GM21786 (cell line): Measurements from ENCODE around the gene KCNK4.

Experiments used
- ATAC-seq: cut with Tn5 transposase; IDR thresholded peaks from one replicate; pipeline ENCODE4 v1.9.1; 2021; ENCODE audit not compliant: unreplicated experiment

The KCNK4 gene

DNA sequence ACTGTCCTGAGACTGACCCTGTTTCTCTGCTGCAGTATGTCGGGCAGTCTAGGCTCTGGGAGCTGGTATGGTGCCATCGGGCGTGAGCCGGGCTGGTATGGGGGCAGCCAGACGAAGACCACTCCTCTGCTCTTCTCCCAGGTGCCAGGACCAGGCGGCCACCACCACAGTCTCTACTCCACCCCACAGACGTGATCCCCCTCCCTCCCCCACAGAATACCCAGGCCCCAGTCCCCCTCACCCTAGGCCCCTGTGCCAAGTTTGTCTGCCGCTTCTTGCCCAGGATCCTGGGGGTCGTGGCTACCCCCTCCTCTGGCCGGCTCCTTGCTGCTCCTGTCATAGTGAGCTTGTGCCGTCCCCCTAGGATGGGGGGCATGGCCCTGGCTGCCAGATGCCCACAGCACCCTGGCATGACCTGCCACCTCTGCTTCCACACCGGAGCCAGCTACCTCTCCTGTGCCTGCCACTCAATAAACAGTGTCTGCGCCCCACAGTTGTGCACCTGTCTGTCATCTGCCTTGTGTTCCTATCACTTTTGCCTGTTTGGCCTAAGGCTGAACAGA is 2.0 kb upstream of the KCNK4 start:
- no peak for ATAC-seq

DNA sequence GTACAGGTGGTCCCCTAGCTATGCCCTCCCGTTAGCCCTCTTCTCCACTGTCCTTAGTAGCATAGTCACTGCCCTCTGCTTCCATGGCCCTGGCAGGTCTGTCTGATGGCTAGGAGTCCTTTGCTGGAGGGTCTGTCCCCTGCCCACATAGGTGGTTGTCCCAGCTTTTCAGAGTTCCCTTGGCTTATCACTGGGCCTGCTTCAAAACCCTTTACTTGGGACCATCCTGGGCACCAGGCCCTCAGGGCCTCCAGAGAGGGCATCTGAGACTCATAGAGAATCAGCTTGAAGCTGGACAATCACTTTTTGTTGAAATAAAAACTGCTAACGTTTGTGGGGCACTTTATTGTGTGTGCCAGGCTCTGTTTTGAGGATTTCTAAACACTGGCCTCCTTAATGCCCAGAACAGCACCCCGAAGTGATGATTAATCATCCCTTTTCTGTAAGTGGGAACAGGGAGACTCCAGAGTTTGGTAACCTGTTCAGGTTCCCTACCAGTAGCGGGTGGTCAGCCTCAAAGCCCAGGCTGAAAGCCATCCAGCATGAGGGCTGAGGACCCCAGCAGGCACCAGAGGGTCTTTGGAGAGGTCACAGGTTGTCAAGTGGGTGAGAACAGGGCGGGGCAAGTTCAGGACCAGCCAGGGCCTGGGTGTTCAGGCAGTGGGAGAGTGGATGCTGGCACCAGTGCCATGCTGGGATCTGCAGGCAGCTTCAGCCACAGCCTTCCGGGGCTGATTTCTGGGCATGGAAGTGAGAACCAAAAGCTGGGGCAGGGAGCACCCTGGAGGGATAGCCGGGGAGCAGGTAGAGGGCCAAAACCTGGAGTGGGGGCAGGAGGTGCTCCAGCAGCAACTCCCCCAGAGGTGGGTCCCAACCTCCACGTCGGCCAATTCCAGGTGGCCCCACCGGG is 495 bp upstream of the KCNK4 start:
- no peak for ATAC-seq

DNA sequence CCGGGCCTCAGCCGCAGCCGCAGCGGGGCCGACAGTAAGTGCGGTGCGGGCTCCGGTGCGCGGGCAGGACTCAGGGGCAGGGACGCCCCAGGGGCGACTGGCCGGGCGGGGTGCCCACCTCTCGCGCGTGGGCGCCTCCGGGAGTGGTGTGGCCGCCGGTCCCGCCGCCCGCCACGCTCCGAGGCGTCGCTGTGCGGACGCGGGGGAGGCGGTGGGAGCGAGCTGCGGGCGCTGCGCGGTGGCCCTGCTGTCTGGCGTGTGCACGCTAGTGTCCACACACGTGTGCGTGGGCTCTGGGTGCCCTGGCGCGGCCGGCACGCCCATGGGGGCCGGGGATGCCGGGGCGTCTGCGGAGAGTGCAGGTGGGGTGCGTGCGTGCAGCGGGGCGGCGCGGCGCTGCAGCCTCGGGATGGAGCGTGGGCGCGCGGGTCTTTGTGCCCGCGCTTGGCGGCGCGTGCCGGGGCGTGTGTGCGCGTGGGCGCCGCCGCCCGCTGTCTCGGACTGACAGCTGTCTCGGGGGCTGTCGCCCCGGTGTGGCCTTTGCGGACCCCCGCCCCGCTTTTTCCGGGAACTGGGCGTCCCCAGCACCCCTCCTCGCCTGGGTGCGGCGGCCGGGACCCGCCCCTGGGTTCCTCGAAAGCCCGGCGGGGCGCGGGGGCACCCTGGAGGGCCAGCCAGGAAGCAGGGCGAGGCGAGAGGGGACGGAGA is 804 bp downstream of the KCNK4 start:
- no peak for ATAC-seq

GRCh38 chr11:64292460-64293254 is 1.6 kb downstream of the KCNK4 start:
- ATAC-seq, result no peak

- no peak for ATAC-seq
Observed at GRCh38 chr11:64294774-64295173, 3.7 kb downstream of the KCNK4 start.

GRCh38 chr11:64295760-64296159 is 4.7 kb downstream of the KCNK4 start:
- no peak for ATAC-seq

DNA sequence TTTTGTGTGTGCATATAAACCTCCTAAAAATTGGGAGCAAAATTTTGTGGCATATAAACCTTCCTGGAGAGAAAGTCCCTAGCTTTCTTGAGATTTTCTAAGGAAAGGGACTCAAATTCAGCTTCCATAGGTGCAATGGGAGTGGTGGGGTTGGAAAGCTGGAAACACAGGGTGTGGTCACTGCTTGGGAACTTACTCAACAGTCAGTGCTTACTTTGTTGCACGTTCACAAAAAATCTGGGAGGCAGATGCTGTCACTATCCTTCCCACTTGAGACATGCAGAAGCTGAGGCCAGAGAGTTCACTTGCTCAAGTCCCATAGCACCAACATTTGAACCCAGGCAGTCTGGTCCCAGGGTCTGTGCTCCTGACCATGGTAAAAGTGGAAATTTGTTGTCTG is 5.1 kb downstream of the KCNK4 start:
- no peak for ATAC-seq

DNA sequence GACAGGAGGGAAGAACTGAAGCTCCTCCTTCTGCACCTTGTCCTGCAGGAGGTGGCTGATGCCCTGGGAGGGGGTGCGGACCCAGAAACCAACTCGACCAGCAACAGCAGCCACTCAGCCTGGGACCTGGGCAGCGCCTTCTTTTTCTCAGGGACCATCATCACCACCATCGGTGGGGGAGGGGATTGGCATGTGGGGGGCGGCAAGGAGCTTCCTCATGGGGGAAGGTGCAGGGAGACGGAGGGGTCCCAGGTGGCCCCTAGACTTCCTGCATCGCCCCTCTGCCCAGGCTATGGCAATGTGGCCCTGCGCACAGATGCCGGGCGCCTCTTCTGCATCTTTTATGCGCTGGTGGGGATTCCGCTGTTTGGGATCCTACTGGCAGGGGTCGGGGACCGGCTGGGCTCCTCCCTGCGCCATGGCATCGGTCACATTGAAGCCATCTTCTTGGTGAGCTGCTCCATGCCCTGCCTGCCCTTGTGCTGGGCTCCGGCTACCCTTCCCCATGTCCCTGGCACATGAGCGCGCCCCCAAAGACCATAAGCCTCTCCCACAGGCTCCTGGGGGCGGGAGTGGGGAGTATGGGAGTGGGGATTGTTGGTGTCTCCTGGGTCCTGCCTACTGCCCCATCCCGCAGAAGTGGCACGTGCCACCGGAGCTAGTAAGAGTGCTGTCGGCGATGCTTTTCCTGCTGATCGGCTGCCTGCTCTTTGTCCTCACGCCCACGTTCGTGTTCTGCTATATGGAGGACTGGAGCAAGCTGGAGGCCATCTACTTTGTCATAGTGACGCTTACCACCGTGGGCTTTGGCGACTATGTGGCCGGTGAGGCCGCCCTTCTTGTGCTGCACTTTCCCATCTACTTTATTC is 6.0 kb downstream of the KCNK4 start:
- ATAC-seq, result no peak

DNA sequence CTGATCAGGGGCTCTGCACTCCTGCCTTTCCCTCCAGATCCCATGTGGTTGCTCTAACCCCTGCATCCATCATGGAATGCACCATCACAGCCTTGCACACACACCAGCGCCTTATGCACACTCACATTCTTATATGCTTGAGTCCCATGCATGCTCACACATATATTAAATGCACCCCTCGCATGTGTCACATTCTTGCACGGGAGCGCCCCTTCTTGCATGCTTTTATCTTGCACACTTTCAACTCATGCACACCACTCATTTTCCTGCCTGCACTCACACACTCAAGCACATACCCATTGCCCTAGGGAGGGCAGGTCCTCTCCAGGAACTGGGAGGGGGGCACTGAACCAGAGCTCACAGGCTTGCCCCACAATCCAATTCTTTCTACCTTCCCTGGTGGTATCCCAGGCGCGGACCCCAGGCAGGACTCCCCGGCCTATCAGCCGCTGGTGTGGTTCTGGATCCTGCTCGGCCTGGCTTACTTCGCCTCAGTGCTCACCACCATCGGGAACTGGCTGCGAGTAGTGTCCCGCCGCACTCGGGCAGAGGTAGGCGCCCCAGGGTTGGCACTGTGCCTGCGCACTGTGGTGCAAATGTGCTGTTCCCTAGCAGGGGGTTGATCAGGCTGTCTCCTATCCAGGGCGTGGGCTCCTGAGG is 6.7 kb downstream of the KCNK4 start:
- no peak for ATAC-seq

DNA sequence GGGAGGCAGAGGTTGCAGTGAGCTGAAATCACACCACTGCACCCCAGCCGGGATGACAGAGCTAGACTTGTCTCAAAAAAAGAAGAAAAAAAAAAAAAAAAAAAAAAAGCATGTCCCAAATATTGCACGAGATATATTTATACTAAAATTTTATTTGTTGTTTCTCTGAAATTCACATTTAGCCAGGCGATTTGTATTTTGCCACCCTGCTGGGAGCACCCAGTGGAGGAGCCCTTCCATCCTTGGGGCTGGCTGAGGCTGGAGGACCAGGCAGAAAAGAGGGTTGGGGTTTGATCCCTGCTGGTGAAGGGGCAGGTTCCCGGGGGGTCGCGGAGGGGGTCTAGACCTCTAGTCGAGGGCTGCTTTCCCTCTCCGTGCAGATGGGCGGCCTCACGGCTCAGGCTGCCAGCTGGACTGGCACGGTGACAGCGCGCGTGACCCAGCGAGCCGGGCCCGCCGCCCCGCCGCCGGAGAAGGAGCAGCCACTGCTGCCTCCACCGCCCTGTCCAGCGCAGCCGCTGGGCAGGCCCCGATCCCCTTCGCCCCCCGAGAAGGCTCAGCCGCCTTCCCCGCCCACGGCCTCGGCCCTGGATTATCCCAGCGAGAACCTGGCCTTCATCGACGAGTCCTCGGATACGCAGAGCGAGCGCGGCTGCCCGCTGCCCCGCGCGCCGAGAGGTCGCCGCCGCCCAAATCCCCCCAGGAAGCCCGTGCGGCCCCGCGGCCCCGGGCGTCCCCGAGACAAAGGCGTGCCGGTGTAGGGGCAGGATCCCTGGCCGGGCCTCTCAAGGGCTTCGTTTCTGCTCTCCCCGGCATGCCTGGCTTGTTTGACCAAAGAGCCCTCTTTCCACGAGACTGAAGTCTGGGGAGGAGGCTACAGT is 8.1 kb downstream of the KCNK4 start:
- no peak for ATAC-seq

- ATAC-seq, result no peak
Observed at GRCh38 chr11:64299847-64300648, 8.9 kb downstream of the KCNK4 start, which contains the start of gene CATSPERZ. Gene CATSPERZ (plus strand): TSS chr11:64300358. CDS start chr11:64300411, 53 bp downstream.

DNA sequence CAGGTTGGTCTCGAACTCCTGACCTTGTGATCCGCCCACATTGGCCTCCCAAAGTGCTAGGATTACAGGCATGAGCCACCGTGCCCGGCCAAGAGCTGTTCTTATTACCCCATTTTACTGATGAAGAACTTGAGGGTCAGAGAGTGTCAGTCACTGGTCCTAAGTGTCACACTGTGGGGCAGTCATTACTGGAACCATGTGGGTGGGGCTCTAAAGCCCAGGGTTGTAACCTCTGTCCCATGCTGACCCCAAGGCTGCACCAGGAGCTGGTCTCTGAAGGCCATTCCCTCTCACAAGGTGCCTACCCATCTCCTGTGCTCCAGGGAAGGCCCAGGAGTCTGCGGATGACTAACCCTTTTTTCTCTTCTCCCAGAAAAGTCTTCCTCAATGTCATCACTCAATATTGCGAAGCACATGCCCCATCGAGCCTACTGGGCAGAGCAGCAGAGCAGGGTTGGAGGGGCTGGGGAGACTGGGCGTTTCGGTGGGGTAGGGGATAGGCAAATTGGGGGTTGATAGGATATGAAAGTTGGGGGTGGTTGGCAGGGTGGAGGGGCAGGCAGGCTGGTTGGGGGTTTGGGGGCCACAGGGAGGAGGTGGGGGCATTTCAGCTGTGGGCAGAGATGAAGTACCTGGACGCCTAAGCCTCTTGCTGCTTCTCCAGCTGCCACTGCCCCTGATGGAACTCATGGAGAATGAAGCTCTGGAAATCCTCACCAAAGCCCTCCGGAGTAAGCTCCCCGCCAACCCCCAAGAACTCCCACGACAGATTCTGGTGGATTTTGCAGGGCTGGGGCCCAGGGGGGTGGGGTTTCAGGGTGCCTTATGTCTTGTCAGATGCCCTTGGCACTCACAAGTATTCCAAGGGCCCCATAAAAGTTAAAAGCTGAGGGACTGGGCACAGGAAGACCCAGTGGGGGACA is 12.3 kb downstream of the KCNK4 start:
- ATAC-seq, result no peak

- ATAC-seq, result no peak
Observed at GRCh38 chr11:64304032-64304315, 12.9 kb downstream of the KCNK4 start.

DNA sequence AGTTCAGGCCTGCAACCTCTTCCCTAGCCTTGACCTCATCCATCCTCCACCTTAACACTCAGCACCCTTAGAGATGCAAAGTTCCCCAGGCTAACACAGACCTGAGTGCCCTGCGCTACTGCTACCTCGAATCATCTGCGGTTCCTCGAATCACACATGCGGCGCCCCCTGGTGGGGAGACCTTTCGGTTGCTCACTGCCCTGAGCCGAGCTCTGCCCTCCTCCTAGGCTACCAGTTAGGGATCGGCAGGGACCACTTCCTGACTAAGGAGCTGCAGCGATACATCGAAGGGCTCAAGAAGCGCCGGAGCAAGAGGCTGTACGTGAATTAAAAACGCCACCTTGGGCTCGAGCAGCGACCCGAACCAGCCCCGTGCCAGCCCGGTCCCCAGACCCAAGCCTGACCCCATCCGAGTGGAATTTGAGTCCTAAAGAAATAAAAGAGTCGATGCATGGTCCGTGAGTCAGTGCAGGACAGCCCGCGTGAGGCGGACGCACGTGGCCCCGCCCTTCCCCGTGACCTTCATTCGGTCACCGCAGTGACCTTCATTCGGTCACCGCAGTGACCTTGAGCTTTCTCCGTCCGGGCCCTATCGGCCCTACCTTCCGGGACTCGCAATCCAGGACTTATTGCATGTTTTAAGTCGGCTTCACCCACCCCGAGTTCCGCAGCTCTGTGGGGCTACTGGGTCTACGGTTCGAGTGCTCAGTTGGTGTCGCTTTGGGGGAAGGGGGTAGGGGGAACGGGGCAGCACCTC is 13.4 kb downstream of the KCNK4 start:
- ATAC-seq, result peak; percentile 22

DNA sequence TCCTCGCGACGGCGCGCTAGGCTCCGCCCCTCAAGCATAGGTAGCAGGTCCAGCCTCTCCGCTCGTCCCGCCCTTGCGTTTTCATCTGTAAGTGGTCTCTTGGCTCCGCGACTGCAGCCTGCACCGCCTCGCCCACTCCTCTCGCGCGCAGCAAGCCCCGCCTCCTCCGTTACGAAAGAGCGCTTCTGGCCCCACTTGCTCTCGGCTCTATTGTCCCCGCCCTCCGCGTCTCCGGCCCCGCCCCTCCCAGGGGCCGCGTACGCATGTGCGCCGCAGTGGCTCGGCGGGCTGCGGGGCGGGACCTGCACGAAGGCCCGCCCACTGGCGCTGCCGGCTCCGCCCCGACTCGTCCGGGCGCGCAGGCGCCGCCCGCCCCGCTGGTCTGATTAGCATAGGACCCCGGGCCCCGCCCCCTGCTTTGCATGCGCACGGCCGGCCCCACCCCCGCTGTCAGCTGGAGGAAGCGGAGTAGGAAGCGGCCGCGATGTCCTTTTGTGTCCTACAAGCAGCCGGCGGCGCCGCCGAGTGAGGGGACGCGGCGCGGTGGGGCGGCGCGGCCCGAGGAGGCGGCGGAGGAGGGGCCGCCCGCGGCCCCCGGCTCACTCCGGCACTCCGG is 14.1 kb downstream of the KCNK4 start, which contains the start of gene ESRRA:
TSS of gene ESRRA (plus strand) at position 450 of the 616 bp plus-strand sequence. CDS start 1,656 bp downstream, outside the sequence.
- ATAC-seq, result peak; percentile 63
